CD4-positive, alpha-beta T cell treated with Interleukin-10 for 1 hour (primary cell): ENCODE measurements around the gene VN1R5.
"Not testable (repeated sequence)": the region's sequence is repeated elsewhere in the genome, so short reads cannot be mapped to it uniquely, and the experiment has no call there.

ENCODE experiments used
- DNase-seq: peaks from one replicate; pipeline ENCODE4 v3.0.0-alpha.2; 2020

The VN1R5 gene

DNA sequence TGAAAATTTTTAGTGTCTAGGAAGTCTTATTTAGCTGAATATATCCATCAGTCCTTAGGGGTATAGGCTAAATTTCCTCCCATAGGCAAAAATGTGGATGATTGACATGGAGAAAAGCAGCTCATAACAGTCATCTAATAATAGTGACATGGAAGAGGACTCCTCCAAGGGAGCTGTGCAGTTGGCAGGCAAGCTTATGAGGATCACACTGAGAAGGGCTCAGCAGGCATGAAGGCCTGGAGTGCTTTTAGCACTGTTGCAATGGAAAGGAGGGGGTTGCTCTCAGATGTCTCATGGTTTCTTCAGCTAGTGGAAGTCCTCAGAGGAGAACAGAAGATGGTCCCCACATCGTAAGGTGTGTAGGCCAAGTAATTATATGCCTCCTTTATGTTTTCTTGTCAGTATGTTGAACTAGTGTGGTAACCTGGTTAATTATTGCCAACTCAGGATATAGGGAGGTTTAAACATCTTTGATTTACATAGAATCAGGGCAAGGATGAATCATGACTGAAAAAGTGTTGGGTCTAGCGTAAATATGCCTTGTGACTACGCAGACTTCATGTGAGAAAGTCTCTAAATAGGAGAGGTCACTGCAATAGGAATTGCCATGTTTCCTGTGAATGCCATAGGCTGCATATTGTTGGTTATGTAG lies 18.9 kb downstream of the VN1R5 start:
- DNase-seq: no peak

DNA sequence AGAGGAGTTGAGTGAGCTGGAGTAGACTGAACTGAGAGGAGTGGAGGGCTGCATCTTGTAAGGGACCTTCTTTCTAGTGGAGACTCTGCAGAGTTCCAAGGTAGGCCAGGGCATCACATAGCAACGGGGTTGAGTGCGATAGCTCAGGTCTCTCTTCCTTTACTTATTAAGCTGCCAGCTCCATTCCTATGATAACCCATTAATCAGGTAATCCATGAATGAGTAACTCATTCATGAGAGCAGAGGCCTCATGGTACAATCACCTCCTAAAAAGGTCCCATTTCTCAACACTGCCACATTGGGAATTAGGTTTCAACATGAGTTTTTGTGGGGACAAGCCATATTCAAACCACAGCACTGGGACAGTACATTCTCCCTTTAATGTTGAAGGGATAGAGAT lies 21.3 kb downstream of the VN1R5 start:
- DNase-seq: no peak

DNA sequence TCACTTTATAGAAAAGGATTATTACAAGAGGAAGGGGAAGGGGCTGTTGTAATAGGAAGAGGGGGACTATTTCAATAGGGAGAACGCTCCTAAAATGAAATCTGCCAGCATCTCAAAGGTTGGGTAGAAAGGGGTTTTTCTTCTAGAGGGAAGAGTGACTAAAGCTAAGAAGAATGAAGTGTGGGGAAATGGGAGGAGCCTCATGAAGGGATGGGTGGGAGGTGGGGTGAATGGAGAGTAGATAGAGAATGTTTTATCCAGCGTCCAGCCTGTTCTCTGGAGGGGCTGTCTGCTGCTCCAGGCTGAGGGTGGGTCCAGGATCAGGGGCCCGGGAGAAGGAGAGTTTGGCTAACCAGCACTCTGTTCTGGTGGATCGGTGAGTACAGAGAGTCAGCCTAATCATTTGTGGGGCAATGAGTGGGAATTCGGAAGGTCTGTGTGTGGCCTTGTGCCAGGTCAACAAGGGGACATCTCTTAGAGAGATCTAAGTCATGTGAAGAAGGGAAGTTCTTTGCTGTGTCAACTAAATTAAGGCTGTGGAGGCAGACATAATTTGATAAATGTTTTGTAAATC lies 25.2 kb downstream of the VN1R5 start:
- DNase-seq: no peak

DNA sequence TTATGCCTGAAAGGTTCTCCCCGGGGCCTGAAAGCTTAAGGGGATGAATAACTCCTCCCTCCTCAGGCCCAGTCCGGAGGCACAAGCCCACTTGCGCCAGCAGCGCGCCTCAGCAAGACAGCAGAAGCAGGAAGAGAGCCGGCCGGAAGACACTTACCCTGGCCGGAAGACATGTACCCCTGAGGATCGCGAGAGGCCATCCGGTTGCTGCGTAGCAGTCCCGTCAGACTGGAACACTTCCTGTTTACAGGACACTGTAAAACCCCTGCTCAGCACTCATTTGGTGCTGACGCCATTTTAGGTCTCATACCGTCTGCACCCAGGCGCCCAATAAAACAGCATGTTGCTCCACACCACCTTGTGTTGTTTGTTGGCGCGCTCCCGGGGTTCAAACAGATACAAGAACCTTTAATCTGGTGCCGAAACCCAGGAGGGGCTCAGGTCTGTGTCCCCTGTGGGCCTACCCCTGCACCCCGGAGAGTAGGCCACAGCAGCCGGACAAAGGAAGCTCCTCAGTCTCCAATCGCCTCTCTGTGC lies 30.3 kb downstream of the VN1R5 start:
- no peak for DNase-seq

DNA sequence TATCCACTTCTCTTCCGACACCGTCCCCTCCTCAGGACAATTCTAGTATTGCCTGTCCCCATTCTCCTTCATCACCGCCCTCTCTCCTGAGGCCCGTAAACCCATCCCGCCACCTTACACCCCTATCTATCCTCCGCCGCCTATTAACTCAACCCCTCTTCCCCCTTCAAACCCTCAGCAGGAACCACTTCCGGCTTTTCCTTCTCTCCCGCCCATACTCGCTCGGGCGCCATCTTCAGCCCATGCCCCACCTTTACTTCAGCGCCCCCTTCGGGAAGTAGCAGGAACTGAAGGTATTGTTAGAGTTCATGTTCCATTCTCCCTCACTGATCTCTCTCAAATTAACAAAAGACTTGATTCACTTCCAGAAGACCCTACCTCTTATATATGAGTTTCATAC lies 31.6 kb downstream of the VN1R5 start:
- DNase-seq: no peak

DNA sequence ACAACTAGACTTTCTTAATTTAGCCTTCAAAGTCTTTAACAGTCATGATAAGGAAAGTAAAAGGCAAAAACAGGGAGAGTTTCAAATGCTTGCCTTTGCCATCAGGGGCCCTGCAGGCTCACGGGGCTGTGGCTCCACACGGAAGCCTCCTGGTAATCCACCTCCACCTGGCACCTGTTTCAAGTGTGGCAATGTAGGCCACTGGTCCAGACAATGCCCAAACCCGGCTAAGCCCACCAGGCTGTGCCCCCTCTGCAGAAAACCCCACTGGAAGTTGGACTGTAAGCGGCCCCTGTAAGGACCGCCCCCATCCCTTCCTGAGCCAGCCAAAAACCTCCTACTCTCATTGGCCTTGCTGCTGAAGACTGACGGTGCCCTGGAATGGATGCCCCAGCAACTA lies 32.5 kb downstream of the VN1R5 start:
- no peak for DNase-seq

DNA sequence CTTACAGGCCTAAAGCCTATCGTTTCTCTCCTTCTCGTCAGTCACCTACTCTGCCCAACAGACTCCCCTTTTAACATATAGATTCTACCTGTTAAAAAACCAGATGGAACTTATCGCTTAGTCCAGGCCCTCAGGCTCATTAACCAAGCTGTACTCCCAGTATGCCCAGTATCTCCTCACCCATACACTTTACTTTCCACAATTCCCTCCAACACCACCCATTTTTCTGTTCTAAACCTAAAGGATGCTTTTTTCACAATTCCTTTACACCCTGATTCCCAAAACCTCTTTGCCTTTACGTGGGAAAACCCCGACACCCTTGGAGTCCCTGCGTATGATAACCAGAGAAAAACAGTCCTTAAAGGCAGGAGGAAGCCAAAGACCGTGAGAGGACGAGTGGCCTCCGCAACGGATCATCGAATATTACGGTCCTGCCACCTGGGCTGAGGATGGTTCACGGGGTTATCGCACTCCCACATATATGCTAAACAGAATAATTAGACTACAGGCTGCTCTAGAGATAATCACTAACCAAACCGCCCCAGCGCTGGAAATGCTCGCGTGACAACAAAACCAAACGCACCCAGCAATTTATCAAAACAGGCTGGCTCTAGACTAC lies 33.5 kb downstream of the VN1R5 start:
- DNase-seq: not testable (repeated sequence)

DNA sequence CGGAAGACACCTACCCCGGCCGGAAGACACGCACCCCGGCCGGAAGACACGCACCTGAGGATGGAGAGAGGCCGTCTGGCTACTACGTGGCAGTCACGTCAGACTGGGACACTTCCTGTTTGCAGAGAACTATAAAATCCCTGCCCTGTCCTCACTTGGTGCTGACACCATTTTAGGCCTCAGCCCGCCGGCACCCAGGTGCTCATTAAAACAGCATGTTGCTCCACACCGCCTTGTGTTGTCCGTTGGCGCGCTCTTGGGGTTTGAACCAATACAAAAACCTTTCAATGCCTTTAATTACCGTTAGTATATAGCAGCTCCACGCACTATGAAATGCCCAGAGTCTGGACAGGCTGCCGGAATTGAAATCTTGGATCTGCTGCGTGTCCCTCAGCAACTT lies 34.7 kb downstream of the VN1R5 start:
- no peak for DNase-seq

DNA sequence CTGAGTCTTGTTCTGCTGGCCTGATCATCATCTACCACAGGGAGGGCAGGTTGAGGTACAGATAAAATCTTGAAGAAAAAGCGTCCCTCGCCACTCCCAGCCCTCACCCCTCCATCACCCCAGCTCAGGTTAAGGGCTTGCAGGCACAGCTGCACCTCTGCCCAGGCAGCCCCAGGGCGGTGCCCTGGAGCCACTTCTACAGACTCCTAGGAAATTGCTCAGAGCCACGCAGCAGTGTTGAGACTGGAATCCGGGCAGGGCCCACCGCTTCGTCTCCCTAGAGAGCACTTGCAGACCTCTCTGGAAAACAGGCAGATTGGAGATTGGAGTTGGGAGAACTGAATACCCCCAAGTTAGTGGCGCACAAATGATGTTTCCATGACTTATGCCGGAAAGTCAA lies 35.3 kb downstream of the VN1R5 start:
- DNase-seq: no peak

DNA sequence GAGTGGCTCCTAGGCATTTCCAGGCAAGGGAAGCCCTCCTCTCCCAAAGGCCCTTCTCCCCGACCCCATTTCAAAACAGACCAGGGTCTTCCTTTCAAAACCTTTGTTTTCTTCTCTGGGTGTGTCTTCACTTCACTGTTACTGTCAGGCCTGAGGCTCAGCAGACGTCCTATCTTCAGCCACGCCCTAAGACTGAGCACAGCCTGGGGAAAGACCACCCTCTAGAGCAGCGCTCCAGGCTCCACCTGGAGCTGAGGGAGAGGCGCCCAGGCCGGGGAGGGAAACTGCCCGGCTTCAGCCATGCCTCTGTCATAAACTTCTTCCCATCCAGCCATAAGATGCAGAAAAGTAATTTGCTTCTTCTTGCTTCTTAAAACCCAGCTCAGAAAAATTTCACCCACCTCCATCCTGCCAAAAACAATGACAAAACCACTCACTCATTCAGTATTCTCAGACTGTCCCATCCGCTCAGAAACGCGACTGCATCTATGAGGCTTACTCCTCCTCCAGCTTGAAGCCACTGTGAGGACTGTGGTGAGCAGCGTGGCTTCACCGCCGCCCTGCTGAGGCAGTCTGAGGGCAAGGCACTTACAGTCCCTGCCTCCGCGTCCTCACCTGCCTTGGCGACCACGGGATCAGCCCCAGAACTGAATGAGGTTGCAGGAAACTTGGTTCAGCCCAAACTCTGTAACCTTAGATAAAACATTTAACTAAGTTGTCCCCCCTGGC lies 36.1 kb downstream of the VN1R5 start:
- no peak for DNase-seq

DNA sequence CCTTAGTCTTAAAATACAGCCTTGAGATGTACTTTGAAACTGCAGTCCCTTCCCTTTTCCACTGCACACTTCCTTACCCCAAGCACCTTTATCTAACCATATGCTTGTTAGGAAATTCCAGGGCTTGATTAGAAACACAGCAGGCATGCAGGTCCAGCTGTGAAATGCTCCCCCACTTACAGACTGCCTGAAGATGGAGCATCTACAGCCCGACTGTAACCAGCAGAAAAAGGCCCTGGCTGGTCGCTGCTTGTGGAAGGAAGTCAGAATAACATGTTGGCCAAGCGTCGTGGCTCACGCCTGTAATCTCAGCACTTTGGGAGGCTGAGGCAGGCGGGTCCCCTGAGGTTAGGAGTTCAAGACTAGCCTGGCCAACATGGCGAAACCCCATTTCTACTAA lies 37.2 kb downstream of the VN1R5 start:
- DNase-seq: no peak

DNA sequence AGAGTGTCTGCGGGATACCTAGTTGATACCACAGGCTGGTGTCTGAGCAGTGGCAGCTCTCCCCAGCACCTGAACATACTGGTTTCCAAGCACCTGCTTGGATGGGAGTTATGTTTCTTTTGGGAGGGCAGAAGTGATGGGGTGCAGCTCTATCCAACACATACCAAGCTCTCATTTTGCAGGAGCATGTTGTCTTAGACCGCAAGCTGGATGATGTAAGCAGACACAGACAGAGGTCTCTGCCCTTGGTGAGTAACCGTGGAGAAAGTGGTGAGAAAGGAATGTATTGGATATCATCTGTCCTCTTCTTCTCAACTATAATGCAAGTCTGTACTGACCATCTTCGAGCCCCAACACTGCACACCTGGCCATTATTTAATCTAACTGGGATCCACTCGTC lies 38.4 kb downstream of the VN1R5 start:
- no peak for DNase-seq

DNA sequence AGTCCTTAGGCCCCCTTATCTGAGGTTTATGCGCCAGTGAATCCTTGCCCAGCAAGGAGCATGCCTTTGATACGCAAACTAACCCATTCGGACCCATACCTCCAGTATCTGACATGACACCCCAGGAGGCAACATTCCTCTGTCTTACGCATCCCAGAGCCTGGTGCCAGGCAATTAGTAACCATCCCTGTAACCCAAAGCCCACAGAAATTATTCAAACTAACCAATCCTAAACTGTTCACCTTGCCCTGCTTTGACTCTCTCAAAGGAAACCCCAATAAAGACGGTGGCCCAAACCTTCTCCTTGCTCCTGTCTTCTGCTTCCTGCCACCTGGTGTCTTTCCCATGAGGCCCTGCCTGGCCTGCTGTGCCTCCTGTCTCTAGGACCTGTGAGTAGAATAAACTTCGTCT lies 39.4 kb downstream of the VN1R5 start:
- no peak for DNase-seq

DNA sequence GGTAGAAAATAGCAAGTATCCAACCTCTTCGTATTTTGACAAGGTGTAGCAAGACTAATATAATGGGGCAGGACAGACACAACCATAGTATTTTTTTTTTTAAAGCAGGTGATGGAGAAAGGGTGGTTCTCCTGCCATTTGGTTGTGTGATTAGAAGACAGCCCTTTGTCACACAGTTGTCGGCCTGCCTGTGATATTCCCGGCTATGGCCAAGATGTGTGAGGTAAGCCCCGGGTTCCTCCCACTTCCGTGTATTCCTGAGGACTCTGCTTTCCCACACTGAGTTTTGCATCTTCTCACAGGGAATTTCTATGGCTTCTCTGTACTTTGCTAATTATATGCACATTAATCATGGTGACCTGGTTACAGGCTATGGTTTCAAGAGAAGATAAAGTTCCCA lies 39.9 kb downstream of the VN1R5 start:
- DNase-seq: no peak

DNA sequence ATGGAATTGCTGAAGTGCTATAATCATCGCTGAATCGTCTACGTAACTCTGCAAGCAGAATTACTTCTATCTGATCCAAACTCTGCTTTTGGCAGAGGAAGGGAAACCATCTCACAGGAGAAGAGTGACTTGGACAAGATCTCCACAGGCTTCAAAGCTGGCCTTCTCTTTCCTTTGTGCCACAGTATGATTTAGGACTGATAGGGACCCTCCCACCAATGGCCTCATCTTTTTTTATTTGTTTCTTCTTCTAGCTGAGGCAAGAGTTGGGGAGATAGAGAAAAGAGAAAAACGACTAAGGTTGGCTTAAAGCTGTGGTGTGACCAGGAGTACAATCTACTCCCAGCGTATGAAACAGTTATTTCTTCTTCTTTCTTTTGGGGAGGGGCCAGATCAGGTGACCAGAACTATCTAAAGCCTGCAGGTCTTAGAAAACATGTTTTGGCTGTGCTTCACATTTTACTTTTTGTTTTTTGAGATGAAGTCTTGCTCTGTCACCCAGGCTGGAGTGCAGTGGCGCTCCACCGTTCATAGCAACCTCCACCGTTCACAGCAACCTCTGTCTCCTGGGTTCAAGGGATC lies 40.8 kb downstream of the VN1R5 start:
- no peak for DNase-seq

DNA sequence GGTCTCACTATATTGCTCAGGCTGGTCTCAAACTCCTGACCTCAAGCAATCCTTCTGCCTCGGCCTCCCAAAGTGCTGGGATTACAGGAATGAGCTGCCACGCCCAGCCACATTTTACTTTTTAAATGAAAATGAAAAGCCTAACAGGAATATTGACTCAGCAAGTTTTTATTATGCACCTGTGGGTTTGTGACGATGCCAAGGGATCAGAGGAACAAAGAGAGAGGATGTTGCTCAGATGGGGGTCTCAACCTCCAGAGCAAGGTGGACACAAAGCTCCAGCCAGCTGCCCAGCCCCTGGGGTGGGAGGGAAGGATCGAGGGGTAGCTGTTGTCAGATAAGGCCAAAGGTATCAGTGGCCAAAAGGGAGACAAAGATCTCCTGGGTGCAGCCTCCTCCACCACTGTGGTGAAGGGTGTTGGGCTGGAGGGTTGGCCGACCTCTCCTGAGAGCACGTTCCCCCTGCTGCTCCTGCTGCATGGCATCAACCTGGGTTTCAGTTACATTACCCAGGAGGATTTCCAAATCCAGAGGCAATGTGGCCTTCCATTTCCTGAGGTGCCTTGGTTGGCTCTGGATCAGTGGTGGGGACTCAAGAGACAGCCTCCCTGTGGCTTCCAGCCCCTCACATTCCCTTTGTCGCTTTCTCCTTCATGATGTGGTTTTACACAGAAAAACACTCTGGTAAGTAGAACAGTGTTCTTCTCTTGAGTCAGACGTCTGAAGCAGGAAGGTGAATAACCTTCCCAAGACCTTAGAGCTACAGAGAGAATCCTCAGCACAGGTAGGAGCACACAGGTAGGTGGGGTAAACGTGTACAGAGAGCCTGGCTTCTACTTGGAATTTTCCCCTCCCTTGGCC lies 41.6 kb downstream of the VN1R5 start:
- DNase-seq: no peak

DNA sequence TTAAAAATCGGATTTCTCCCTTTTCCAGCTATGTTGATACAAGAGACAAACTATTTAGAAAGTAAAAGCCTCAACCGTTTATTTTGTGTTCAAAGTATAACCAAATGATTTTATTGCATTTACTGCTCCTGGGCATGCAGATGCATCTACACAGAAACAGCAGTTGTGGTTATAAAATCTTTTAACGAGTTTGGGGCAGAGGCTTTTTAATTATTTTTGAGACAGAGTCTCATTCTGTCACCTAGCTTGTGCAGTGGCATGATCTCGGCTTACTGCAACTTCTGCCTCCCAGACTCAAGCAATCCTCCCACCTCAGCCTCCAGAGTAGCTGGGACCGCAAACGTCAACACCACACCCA lies 42.2 kb downstream of the VN1R5 start:
- DNase-seq: no peak

DNA sequence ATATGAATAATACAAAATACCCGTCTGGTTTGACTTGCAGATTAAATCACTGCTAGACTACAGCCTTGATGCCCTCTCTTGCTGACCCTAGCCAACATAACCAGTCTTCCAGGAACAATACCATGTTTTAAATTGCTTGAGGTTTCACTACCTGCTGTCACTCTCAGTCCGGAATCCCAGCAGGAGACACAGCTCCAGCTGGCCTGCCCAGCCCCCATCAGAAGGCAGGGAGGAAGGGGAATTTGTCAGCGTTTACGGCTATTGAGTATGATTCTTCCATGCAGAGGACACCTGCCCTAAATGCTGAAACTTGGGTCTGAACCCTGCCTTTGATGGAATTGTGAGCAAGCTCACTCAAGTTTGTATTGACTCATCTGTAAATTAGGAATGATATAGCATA lies 42.8 kb downstream of the VN1R5 start:
- no peak for DNase-seq

DNA sequence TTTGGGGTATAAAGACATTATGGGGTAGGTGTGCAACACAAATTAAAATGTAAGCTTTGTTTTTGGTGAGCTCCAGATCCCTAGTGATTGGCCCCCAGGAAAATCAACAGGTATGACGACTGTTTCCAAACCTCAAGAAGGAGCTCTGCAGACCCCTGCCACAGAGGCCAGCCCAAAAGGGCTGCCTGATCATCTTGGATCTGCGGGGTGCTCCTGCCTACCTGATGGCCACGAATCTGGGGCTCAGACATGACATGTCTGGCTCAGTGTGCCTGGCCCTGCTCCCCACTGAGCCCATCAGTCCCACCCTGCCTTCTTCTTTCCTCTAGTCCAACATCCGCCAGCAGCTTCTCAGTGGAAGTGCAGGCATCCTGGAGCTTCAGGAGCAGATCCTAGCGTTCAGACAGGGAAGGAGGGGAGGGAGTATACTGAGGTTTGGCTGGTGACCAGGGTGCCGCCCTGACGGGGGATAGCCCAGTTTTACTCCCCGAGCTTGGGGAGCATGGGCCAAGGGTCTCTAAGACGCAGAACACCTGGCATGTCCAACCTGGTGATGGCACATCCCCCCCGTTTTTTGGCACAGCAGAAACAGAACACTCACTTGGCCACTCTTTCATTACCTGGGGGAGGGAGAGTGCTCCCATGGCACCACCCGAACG lies 44.0 kb downstream of the VN1R5 start:
- DNase-seq: no peak

DNA sequence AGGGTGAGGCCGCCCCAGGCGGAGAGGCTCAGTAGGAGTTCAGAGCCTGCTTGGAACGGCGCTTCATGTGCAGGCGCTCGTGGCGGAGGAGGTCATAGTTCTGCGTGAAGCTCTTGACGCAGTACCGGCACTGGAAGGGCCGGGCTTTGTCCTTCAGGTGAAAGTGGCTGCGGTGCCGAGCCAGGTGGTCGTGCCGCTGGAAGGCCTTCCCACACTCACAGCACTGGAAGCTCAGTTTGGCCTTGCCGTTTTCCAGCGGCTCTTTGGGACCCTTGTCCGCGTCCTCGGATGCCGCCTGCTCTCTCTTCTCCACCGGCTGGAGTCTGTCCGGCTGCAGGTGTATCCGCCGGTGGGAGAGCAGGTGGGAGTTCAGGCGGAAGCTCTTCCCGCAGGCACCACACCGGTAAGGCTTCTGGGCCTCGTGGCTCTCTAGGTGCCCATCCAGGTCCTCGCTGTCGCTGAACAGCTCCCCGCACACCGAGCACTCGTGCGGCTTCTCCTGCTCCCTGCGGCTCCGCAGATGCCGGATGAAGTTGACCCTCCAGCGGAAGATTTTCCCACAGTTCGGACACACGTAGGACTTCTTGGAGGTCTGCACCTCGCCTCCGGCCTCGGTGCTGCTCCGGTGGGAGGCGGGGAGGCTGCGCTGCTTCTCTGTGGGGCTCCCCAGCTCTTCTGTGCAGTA lies 44.8 kb downstream of the VN1R5 start:
- no peak for DNase-seq

DNA sequence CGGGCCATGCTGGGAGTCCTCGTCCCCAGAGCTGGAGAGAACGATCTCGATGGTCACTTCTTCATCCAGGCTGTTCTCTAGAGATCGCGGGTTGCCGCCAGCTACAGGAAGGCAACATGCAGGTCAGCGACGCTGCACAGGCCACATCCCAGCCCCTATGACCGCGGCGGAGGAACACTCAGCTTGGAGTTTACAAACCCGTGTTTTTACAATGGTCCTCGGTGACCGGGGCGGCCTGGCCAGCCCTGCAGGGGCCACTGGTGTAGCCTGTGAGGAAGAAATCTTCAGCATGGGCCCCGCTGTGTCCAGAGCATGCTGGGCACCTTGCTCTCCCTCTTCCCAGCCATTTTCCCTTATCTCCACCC lies 45.3 kb downstream of the VN1R5 start:
- DNase-seq: no peak

DNA sequence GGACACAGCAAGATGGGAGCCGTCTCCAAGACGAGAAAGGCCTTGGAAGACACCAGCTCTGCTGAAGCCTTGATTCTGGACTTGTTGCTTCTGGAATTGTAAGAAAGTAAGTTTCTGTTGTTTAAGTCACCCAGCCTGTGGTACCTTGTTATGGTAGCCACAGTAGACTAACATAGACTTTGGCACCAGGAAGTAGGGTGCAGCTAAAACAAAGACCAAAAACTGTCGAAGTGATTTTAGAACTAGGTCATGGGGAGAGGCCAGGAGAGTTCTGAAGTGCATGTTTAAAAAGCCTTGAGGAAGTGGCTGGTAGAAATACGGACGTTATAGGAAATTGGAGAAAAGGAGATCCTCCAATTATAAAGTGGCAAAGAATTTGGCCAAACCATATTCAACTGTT lies 47.3 kb downstream of the VN1R5 start:
- DNase-seq: no peak
